Body of pancreas (tissue), 4 donors: ENCODE data around the gene PTH1R.

Experiments used
- POLR2A ChIP-seq, 3 donors: fragments of 450-650 bp; IDR thresholded peaks; one replicate each; pipeline ENCODE4 v1.6.1; 2016; ENCODE audit warnings: antibody characterized with exemption in 3 of 3, mild to moderate bottlenecking in 2 of 3
- TF ChIP-seq, protein P1 (sequence below), 7 experiments: fragments of 450-650 bp in 4 of 7; fragments of 200-600 bp in 3 of 7; sonication (generic) in 3 of 7; IDR thresholded peaks; one replicate each; pipeline ENCODE4 v1.5.1; 2016 to 2019; ENCODE audit warnings: antibody characterized with exemption in 7 of 7

- TF ChIP-seq, protein P1, sequence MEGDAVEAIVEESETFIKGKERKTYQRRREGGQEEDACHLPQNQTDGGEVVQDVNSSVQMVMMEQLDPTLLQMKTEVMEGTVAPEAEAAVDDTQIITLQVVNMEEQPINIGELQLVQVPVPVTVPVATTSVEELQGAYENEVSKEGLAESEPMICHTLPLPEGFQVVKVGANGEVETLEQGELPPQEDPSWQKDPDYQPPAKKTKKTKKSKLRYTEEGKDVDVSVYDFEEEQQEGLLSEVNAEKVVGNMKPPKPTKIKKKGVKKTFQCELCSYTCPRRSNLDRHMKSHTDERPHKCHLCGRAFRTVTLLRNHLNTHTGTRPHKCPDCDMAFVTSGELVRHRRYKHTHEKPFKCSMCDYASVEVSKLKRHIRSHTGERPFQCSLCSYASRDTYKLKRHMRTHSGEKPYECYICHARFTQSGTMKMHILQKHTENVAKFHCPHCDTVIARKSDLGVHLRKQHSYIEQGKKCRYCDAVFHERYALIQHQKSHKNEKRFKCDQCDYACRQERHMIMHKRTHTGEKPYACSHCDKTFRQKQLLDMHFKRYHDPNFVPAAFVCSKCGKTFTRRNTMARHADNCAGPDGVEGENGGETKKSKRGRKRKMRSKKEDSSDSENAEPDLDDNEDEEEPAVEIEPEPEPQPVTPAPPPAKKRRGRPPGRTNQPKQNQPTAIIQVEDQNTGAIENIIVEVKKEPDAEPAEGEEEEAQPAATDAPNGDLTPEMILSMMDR (IDR thresholded peaks at IDR 0.05) = no peak
- TF ChIP-seq POLR2A (IDR thresholded peaks at IDR 0.05) = no peak
These were observed 8.1 kb downstream of the PTH1R start for GRCh38 chr3:46885612-46886011.
